H54 (cell line): ENCODE data around the gene KSR1.
"Not testable (repeated sequence)": the region's sequence is repeated elsewhere in the genome, so short reads cannot be mapped to it uniquely, and the experiment has no call there.

Experiments
- DNase-seq: peaks from one replicate; pipeline ENCODE4 v3.0.0; 2011; ENCODE audit warnings: low spot score, mixed read lengths; ENCODE audit not compliant: insufficient read length
- FAIRE-seq: peaks from 3 replicates; lab custom pipeline; 2011; peaks lifted over from hg19 to GRCh38; lab: Jason Lieb, UNC
- POLR2A ChIP-seq: IDR thresholded peaks from 2 replicates; pipeline ENCODE4 v1.6.1; 2011; ENCODE audit warnings: low read depth, mild to moderate bottlenecking, low read length

Gene KSR1

GRCh38 chr17:27455236-27455913, 873 bp upstream of the KSR1 start:
- no peak for DNase-seq
- no peak for TF ChIP-seq POLR2A
- no peak for FAIRE-seq

- DNase-seq (no peak), FAIRE-seq (no peak)
- TF ChIP-seq POLR2A = no peak
Measured at GRCh38 chr17:27456681-27457359, 572 bp downstream of the KSR1 start.

- no peak for DNase-seq
- TF ChIP-seq POLR2A = no peak
- FAIRE-seq = no peak
Measured at GRCh38 chr17:27457360-27457715, 1.1 kb downstream of the KSR1 start.

DNA sequence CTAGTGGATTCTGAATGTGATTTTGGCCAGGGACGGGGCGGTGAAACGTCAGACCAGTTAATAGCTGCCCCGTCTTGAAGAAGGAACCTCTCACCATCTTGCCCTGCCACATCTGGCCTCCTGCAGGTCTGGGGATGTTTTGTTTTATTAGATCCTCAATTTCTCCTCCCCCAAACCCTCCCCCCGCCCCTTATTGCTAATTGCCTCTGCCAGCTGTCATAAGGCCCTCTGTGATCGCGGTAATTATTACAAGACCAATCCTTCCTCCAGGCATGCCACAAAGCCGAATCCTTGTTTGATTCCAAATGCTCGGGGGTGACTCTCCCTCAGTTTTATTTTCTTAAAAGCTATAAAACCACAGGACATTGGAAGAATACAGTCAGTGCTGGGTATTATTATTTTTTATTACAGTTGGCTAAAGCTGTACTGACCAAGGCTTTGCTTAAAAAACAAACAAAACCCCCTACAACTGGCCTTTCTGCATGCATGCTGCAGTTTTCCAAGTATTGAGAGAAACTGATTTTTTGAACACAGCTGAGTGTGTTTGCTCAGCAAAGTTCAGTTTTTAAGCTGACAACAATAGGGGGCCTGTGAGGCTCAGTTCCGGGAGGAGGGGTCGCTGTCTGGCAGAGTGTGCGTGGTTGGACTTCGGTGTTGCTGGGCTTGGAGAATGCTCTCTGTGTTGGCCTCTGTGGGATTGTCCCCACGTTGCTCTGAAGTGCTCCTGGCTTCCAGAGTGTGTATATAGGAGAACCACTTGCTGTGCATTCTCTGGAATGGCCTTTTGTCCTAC, 1.7 kb downstream of the KSR1 start:
- no peak for FAIRE-seq
- TF ChIP-seq POLR2A = no peak
- no peak for DNase-seq

DNA sequence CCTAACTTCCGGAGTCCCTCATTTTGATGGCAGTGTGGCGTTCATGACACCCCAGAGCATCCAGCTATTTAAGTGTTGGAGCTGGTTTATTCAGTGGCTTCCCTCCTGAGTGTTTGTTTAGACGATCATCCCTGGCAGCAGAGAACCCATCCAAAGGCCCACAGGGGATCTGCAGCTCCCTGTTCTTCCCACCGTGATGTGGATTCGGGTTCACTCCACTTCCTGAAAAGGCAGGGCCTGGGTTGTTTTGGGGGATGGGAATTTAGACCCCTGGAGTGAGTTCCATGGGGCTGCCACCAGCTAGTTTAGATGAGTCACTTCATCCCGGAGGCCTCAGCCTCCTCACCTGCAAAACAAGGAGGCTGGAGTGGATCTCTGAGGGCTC, 2.3 kb downstream of the KSR1 start:
- no peak for TF ChIP-seq POLR2A
- DNase-seq = no peak
- no peak for FAIRE-seq

DNA sequence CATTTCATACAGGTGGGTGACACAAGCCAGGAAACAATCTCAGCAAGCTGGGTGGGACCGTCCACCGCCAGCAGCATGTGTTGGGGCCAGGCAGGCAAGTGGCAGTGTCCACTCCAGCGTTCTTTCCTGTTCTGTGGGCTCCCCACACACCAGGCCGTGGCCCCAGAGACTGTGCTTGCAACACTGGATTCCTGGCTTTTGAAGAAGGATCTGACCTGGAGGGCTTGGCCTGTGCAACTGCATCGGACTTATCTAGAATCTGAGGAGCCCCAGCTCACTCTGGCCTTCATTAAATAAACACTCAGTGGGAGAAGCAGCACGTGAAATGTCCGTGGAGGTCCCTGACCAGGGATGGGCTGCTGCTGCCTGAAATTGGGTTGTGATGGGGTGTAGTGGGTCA, 3.2 kb downstream of the KSR1 start:
- FAIRE-seq (no peak), DNase-seq (no peak)
- TF ChIP-seq POLR2A = no peak

DNA sequence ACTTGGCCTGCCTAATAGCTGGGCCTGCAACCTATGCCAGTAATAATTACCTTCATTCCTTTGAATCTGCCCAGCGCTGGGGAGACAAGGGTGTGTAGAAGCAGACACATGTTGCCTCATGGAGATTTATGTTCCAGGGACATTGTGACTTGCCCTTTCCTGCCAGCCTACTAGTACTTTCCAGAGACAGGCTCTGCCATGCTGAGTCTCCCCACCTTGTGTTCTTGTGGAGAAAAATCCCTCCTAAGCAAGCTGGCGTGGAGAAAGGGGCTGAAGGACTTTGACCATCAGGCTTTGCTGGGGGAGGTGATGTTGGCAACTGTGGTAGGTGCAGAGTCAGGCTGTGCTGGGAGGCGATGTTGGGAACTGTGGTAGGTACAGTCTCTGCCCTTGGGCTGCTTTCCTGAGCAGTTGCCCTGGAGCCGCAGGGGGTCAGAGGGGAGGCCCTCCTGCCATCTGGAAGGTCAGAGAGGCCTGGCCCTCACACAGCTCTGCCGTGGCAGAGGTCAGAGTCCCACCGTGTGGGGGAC, 4.0 kb downstream of the KSR1 start:
- no peak for TF ChIP-seq POLR2A
- DNase-seq (no peak), FAIRE-seq (no peak)

DNA sequence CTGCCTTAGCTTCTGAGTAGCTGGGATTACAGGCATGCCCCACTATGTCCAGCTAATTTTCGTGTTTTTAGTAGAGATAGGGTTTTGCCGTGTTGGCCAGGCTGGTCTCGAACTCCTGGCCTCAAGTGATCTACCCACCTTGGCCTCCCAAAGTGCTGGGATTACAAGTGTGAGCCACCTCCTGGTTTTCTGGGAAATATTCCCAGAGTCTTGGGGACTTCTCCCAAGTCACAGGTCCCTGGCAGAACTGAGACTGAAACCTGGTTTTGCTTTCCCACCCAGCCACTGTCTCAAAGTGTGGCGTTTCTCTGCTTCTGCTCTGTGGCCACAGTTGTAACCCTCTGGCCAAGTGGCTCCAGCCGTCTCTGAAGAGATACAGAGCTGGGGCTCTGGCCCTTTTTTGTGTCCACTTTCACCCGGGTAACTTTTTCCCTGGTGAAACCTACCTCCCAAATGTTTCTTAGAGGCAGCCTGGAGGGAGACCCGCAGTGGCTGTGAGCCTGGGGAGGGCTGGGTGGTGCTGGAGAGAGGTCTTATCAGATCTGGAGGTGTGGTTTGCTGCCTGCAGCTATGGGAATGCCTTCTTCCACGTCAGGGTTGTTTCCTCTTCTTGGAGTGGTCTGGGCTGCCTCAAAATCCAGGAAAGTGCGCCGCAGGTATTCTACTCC, 5.1 kb downstream of the KSR1 start:
- TF ChIP-seq POLR2A = no peak
- DNase-seq = no peak
- no peak for FAIRE-seq

DNA sequence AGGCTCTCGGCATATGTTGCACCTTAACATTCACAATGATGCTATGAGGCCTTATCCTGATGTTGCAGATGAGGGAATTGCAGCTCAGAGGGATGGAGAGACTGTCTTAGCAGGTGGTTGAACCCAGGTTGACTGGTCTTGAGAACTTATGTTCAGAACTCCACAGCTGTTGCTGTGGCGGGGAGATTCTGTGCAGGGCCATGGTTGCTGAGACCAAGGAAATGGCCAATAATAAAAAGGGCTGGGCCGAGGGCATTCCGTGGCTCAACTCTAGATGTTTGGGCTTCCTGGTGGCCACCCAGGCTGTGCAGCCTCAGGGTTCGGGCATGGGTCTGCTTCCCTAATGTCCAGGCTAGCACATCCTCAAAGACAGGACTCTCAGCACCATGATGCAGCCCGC, 5.9 kb downstream of the KSR1 start:
- TF ChIP-seq POLR2A = no peak
- no peak for FAIRE-seq
- no peak for DNase-seq

- no peak for FAIRE-seq
Measured at GRCh38 chr17:27462714-27463113, 6.5 kb downstream of the KSR1 start.

GRCh38 chr17:27463235-27463677, 7.0 kb downstream of the KSR1 start:
- DNase-seq (no peak), FAIRE-seq (no peak)
- TF ChIP-seq POLR2A = no peak

More at GRCh38 chr17:27462714-27463113, 6.5 kb downstream of the KSR1 start:
- no peak for DNase-seq
- TF ChIP-seq POLR2A = no peak

DNA sequence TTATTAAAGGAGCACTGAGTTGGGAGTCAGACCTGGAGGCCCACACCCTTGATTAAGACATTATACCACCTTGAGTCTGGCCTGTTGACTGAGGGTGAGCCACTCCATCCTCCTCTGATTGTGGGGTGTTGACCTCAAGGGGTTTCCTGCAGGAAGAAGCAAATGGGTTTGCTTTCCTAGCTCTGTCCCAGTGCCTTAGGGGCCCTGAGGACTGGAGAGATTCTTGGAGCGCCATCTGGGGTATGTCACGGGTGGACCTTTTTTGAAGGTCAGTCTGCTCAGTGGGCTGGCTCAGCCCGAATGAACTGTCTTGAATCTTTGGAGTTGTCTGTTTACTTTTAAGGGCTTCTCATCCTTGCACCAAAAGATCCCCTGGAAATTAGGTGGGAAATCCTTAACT, 7.8 kb downstream of the KSR1 start:
- not testable (repeated sequence) for FAIRE-seq, DNase-seq

DNA sequence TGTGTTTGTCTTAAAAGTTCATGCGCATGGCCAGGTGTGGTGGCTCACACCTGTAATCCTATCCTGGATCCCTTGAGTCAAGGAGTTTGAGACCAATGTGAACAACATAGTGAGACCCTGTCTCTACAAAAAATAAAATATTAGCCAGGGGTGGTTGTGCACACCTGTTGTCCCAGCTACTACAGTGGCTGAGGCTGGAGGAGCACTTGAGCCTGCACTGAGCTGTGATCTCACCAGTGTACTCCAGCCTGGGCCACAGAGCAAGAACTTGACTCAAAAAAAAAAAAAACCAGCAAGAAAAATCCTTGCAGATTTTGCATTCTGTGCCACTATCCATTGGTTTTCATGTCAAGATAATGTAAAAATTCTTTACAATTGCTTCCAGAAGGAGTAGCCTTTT, 8.2 kb downstream of the KSR1 start:
- FAIRE-seq = no peak
- DNase-seq = no peak
- no peak for TF ChIP-seq POLR2A

- FAIRE-seq, DNase-seq: not testable (repeated sequence)
Measured at GRCh38 chr17:27465875-27466274, 9.6 kb downstream of the KSR1 start.
